Activated naive CD4-positive, alpha-beta T cell treated with anti-CD3 and anti-CD28 coated beads, Interleukin-2, amount 50 U/mL, for 72 hours (primary cell): ENCODE measurements around the gene LZTR1. TPM values are rescaled to one million over a fixed set of nuclear protein-coding genes. Genes with fewer than 3 reads are reported as not detected.
A peak's percentile ranks its signal among the peaks of the same experiment; 100 is the strongest.
"Not testable (repeated sequence)": the region's sequence is repeated elsewhere in the genome, so short reads cannot be mapped to it uniquely, and the experiment has no call there.

Source experiments
- ATAC-seq, 2 donors: fragments of 150-1000 bp; cut with Tn5 transposase; 2 replicates each; pipeline ENCODE4 v1.10.0; 2021; ENCODE audit warnings: mild to moderate bottlenecking in 2 of 2, moderate library complexity in 2 of 2
- DNase-seq, 2 donors: peaks; one replicate each; pipeline ENCODE4 v3.0.0; 2021 to 2022; ENCODE audit warnings: low spot score in 2 of 2
- H3K27ac Mint-ChIP-seq, 2 donors: one replicate each; pipeline ENCODE4 v1.8.0; 2022; ENCODE audit warnings: mild to moderate bottlenecking in 2 of 2, mixed read lengths in 2 of 2
- H3K36me3 Mint-ChIP-seq, 2 donors: one replicate each; pipeline ENCODE4 v1.8.0; 2022; ENCODE audit warnings: mixed read lengths in 2 of 2
- H3K9me3 Mint-ChIP-seq, 2 donors: one replicate each; pipeline ENCODE4 v1.8.0; 2022; ENCODE audit warnings: mixed read lengths in 2 of 2
- total RNA-seq, 2 donors: library from RNA; stranded (reverse); gene quantifications; one replicate each; pipeline ENCODE4 v1.2.3, GENCODE V29; 2022

Gene LZTR1
- total RNA-seq, result 10 to 100 TPM; 30.7 to 41.8 TPM

DNA sequence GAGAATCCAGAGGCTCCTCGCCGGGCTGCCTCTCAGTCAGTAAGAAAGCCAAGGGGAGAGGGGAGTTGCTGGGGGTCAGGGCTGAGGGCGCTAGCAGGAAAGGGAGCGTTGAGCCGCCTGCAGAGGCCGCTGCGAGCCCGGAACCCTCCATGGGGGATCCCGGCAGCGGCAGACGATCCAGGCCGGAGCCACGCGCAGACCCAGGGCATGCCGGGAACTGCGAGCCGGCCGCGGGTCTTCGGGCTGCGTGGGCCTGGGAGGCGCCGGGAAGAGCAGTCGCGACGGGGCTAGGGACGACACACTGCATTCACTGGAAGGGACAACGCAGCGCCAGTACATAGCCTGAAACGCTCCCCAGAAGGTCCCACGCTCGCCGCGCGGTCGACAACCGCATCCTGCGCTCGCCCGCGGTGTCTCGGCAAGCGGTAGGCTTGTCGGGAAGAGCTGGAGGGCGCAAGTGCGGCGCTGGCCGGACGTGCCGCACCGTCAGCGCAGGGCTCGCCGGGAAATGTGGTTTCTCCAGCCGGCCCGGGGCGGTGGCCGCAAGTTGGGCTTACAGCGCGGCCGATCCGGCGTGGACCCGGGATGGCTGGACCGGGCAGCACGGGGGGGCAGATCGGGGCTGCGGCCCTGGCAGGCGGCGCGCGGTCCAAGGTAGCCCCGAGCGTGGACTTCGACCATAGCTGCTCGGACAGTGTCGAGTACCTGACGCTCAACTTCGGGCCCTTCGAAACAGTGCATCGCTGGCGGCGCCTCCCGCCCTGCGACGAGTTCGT is at the start of gene LZTR1:
Gene LZTR1 (plus strand): TSS at position 511 of the 776 bp plus-strand sequence. CDS start 75 bp downstream, at position 586.
- peak; percentile 82 to 92 for ATAC-seq
- peaks cover 13 to 19% of the 10 kb centered on the region in 2 donors for H3K36me3 Mint-ChIP-seq
- H3K9me3 Mint-ChIP-seq, result peaks cover 4 to 10% of the 10 kb centered on the region in 2 donors
- H3K27ac Mint-ChIP-seq, result peak within 1 kb of the TSS; percentile 96 to 99
- DNase-seq, result peak; percentile 73 to 86

- ATAC-seq (no peak), DNase-seq (no peak)
- Mint-ChIP-seq H3K9me3 (no peaks in the 10 kb centered on the region), H3K27ac (no peak overlapping the region), H3K36me3 (peaks cover 0 to 28% of the 10 kb centered on the region in 2 donors)
Measured at GRCh38 chr22:20933910-20934309, 48.2 kb upstream of the LZTR1 start.

- not testable (repeated sequence) for ATAC-seq, DNase-seq, H3K27ac Mint-ChIP-seq, H3K9me3 Mint-ChIP-seq
- peaks cover 0 to 27% of the 10 kb centered on the region in 2 donors for H3K36me3 Mint-ChIP-seq
Measured at GRCh38 chr22:20935049-20935448, 47.0 kb upstream of the LZTR1 start.

- peaks cover 0 to 35% of the 10 kb centered on the region in 2 donors for H3K36me3 Mint-ChIP-seq
- not testable (repeated sequence) for ATAC-seq, H3K27ac Mint-ChIP-seq, DNase-seq, H3K9me3 Mint-ChIP-seq
Measured at GRCh38 chr22:20935780-20936539, 46.1 kb upstream of the LZTR1 start.

DNA sequence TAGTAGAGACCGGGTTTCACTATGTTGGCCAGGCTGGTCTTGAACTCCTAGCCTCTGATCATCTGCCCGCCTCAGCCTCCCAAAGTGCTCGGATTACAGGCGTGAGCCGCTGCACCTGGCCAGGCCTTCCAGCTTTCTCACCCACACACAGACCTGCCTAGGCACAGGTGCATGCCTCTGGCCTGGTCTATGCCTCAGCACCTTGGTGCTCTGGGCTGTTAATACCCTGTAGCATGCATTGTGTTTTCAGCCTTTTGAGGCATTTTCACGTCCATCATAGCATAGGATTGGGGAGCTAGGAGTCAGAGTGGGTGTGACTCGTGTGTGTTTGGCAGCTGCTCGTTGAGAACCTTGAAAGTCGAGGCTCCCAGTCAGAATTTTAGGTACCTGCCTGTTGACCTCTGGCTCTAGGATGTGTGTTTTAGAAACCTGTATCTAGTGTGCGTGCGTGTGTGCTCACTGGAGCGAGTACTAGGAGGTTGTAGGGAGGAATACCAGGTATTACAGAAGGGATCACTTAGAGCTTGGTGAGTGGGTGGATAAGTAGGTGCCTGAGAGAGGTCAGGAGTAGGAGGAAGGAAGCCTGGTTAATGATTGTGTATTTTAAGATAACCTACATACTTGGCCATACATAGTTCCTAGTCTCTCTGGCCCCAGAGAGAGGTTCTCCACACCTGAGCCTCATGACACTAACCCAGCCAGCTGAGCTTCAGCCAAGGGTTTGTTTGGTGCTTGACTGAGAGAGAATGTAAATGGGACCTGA is 44.9 kb upstream of the LZTR1 start:
- no peak for ATAC-seq
- no peaks in the 10 kb centered on the region for H3K9me3 Mint-ChIP-seq
- no peak for DNase-seq
- peaks cover 0 to 35% of the 10 kb centered on the region in 2 donors for H3K36me3 Mint-ChIP-seq
- peak overlapping the region in 1 of 2 donors; percentile 78 for H3K27ac Mint-ChIP-seq

DNA sequence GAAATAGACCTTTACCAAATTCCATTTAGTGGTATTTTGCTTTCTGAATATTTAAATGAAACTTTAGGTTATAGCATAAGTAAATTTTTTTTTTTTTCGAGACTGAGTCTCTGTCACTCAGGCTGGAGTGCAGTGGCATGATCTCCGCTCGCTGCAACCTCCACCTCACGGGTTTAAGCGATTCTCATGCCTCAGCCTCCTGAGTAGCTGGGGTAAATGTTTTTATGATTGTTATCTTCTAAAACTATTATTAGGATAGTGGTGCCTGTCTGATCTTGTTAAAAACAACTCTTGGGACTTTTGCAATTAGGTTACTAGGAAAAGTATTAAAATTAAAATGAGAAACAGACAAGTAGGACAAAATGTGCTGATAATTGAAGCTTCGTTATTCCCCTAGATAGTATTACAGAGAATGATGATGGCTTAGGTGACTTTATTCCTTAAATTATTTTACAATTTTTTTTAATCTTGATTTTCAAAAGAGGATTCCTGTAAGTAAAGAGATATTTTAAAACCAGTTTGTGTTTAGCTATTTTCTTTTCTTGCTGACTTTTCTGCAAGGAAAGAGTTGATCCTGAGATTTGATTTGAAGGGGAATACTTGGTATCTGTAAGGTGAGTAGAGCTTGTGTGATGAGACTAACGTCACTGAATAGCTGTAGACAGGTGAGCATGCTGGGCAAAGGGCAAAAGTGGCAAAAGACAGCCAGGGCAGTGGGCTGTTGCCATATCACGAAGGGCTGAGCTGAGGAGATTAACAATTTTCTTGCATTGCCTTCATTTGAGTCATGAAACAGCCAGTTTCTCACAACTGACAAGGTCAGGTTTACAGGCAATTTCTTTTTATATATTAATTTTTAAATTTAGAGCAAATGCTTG is 44.1 kb upstream of the LZTR1 start:
- no peak for DNase-seq
- Mint-ChIP-seq H3K9me3 (no peaks in the 10 kb centered on the region), H3K36me3 (peaks cover 0 to 40% of the 10 kb centered on the region in 2 donors), H3K27ac (no peak overlapping the region)
- ATAC-seq, result no peak

DNA sequence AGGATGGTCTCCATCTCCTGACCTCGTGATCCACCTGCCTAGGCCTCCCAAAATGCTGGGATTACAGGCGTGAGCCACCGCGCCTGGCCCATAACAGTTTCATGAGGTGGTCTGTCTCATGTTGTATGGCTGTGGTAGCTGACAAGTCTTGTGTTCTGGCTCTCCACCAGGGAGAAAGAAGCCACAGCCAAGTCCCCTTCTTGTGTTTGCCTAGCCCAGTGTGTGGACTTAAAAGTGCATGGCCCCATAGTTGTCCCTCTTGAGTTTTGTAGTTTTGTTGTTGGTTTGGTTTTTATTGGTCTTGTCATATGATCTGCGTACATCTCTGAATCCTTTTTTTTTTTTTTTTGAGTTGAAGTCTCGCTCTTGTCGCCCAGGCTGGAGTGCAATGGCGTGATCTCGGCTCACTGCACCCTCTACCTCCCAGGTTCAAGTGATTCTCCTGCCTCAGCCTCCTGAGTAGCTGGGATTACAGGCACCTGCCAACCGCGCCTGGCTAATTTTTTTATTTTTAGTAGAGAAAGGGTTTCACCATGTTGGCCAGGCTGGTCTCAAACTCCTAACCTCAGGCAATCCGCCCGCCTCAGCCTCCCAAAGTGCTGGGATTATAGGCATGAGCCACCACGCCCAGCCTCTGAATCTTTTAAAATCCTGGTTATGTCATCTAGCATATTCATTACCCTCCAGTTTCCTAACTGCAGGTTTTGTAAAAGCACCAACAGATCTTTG is 42.5 kb upstream of the LZTR1 start:
- not testable (repeated sequence) for H3K9me3 Mint-ChIP-seq, DNase-seq, ATAC-seq, H3K27ac Mint-ChIP-seq
- peaks cover 0 to 37% of the 10 kb centered on the region in 2 donors for H3K36me3 Mint-ChIP-seq

- ATAC-seq (no peak), DNase-seq (no peak)
- Mint-ChIP-seq H3K9me3 (no peaks in the 10 kb centered on the region), H3K36me3 (peaks cover 0 to 36% of the 10 kb centered on the region in 2 donors), H3K27ac (no peak overlapping the region)
Measured at GRCh38 chr22:20940186-20940651, 41.9 kb upstream of the LZTR1 start.

- ATAC-seq (no peak), DNase-seq (no peak)
- Mint-ChIP-seq H3K27ac (no peak overlapping the region), H3K36me3 (peaks cover 0 to 36% of the 10 kb centered on the region in 2 donors), H3K9me3 (no peaks in the 10 kb centered on the region)
Measured at GRCh38 chr22:20940904-20941385, 41.2 kb upstream of the LZTR1 start.

GRCh38 chr22:20942203-20942902 is 39.7 kb upstream of the LZTR1 start:
- not testable (repeated sequence) for ATAC-seq

GRCh38 chr22:20943104-20943933 is 38.8 kb upstream of the LZTR1 start:
- no peak for ATAC-seq
- H3K36me3 Mint-ChIP-seq, result peaks cover 0 to 27% of the 10 kb centered on the region in 2 donors
- H3K27ac Mint-ChIP-seq, result peak overlapping the region in 1 of 2 donors; percentile 17
- no peak for DNase-seq
- H3K9me3 Mint-ChIP-seq, result no peaks in the 10 kb centered on the region

More at GRCh38 chr22:20942203-20942902, 39.7 kb upstream of the LZTR1 start:
- not testable (repeated sequence) for H3K27ac Mint-ChIP-seq, DNase-seq, H3K9me3 Mint-ChIP-seq
- peaks cover 0 to 30% of the 10 kb centered on the region in 2 donors for H3K36me3 Mint-ChIP-seq

DNA sequence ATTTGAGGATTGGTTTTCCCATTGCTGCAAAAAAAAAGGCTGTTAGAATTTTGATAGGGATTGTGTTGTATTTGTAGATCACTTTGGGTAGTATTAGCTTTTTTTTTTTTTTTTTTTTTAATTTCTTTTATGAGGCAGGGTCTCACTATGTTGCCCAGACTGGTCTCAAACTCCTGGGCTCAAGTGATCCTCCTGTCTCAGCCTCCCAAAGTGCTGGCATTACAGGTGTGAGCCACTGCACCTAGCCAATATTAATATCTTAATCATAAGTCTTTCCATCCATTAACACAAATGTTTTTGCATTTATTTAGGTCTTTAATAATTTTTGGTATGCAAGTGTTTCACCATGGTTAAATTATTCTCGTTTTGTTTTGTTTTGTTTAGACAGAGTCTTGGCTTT is 38.1 kb upstream of the LZTR1 start:
- DNase-seq, result no peak
- H3K36me3 Mint-ChIP-seq, result peaks cover 0 to 27% of the 10 kb centered on the region in 2 donors
- H3K27ac Mint-ChIP-seq, result no peak overlapping the region
- H3K9me3 Mint-ChIP-seq, result no peaks in the 10 kb centered on the region
- no peak for ATAC-seq

GRCh38 chr22:20945578-20945934 is 36.5 kb upstream of the LZTR1 start:
- no peak for DNase-seq
- ATAC-seq, result no peak
- peaks cover 0 to 28% of the 10 kb centered on the region in 2 donors for H3K36me3 Mint-ChIP-seq
- H3K27ac Mint-ChIP-seq, result no peak overlapping the region
- H3K9me3 Mint-ChIP-seq, result no peaks in the 10 kb centered on the region
